OCI-LY3 (cell line): ENCODE measurements around the gene WBP2.

Source experiments
- H2AFZ ChIP-seq: fragments of 200-600, 300-600 bp; shearing (Covaris generic); 2 replicates; pipeline ENCODE4 v1.6.0; 2014; ENCODE audit warnings: antibody characterized with exemption, low read depth, low read length
- H3K27ac ChIP-seq: fragments of 200-600, 300-600 bp; sonication (generic); 2 replicates; pipeline ENCODE4 v1.5.1; 2014; ENCODE audit warnings: mild to moderate bottlenecking, low read length, moderate library complexity, mixed read lengths
- H3K27me3 ChIP-seq: fragments of 200-600, 300-600 bp; sonication (generic); 2 replicates; pipeline ENCODE4 v1.6.1; 2014; ENCODE audit warnings: low read depth, low read length, mixed read lengths
- H3K36me3 ChIP-seq: fragments of 200-600, 300-600 bp; sonication (generic); replicated peaks from 2 replicates; pipeline ENCODE3; 2014; ENCODE audit warnings: low read depth, low read length, mixed read lengths
- H3K4me1 ChIP-seq: fragments of 300-600, 200-600 bp; sonication (generic); 2 replicates; pipeline ENCODE4 v1.6.1; 2014; ENCODE audit warnings: low read length, mixed read lengths
- H3K4me2 ChIP-seq: fragments of 200-600, 300-600 bp; sonication (generic); 2 replicates; pipeline ENCODE4 v1.6.1; 2014; ENCODE audit warnings: low read length, mixed read lengths
- H3K4me3 ChIP-seq: fragments of 300-600, 200-600 bp; sonication (generic); 2 replicates; pipeline ENCODE4 v1.5.1; 2014; ENCODE audit warnings: antibody characterized with exemption, mild to moderate bottlenecking, low read length, moderate library complexity
- H3K79me2 ChIP-seq: fragments of 300-600, 200-600 bp; shearing (Covaris generic); 2 replicates; pipeline ENCODE4 v1.6.1; 2014; ENCODE audit warnings: mild to moderate bottlenecking, low read length, mixed read lengths
- H3K9ac ChIP-seq: fragments of 300-600, 200-600 bp; shearing (Covaris generic); 2 replicates; pipeline ENCODE4 v1.6.0; 2014; ENCODE audit warnings: mild to moderate bottlenecking, low read length, moderate library complexity
- H3K9me3 ChIP-seq: fragments of 200-600, 300-600 bp; shearing (Covaris generic); 2 replicates; pipeline ENCODE4 v1.6.1; 2014; ENCODE audit warnings: low read length, mixed read lengths; ENCODE audit not compliant: insufficient read depth
- H4K20me1 ChIP-seq: fragments of 200-600, 300-600 bp; sonication (generic); 2 replicates; pipeline ENCODE4 v1.6.1; 2016; ENCODE audit warnings: low read length, mixed read lengths; ENCODE audit not compliant: insufficient read depth
- EZH2phosphoT487 ChIP-seq: fragments of 200-600 bp; shearing (Covaris generic); IDR thresholded peaks from 2 replicates; pipeline ENCODE4 v1.6.1; 2018; ENCODE audit warnings: antibody characterized with exemption, mixed run types, low read depth
- TF ChIP-seq, protein P1 (sequence below): fragments of 200-600, 300-600 bp; sonication (generic); IDR thresholded peaks from 2 replicates; pipeline ENCODE4 v1.5.1; 2014; ENCODE audit warnings: antibody characterized with exemption, low read length, low read depth

The WBP2 gene

DNA sequence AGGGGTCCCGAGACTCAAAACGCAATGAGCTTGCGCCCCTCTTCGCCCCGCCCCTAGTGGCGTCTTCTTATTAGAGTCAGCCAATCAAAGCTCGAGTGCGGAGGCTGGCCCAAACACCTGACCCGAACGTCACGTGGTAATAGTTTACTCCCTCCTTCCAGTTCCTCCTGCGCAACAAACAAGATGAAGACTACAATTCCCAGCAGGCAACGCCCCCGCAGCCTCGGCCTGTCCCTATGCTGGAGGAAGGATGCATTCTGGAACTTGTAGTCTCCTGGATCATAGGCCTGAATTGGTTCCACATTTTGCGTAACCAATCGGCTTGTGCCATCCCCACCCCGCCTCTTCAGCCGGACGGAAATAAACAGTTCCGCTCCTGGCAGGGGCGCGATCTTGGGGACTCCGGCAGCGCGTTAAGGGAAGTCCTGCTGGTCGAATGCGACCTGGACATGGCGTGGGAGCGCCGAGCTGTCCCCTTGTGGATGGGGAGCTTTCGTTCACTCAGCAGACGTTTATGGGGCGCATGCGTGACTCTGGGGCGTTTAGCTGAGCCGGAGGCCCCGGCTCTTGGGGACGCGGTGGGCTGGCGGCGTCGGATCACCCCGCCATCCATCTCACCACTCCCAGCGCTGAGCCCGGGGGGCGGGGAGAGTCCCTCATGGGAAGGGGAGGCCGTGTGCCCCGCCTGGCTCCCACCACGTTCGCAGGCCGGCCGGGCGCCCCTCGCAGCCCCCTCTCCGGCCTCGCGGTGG is at the start of gene WBP2:
WBP2 (minus strand) TSS at position 26 of the 752 bp plus-strand sequence. CDS start 38 bp downstream, outside the sequence.
- H3K36me3 ChIP-seq = peaks cover 11% of the 10 kb centered on the region
- H3K79me2 ChIP-seq = peaks cover 22% of the 10 kb centered on the region
- peak within 1 kb of the TSS; percentile 60 for H3K27ac ChIP-seq
- peaks cover 25% of the 10 kb centered on the region for H3K4me1 ChIP-seq
- TF ChIP-seq, protein P1, sequence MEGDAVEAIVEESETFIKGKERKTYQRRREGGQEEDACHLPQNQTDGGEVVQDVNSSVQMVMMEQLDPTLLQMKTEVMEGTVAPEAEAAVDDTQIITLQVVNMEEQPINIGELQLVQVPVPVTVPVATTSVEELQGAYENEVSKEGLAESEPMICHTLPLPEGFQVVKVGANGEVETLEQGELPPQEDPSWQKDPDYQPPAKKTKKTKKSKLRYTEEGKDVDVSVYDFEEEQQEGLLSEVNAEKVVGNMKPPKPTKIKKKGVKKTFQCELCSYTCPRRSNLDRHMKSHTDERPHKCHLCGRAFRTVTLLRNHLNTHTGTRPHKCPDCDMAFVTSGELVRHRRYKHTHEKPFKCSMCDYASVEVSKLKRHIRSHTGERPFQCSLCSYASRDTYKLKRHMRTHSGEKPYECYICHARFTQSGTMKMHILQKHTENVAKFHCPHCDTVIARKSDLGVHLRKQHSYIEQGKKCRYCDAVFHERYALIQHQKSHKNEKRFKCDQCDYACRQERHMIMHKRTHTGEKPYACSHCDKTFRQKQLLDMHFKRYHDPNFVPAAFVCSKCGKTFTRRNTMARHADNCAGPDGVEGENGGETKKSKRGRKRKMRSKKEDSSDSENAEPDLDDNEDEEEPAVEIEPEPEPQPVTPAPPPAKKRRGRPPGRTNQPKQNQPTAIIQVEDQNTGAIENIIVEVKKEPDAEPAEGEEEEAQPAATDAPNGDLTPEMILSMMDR = no peak; the same call in 1 of the 2 replicates
- no peak for TF ChIP-seq EZH2phosphoT487
- peak within 1 kb of the TSS; percentile 94 for H3K4me3 ChIP-seq
- peaks cover 3% of the 10 kb centered on the region; the same call in 1 of the 2 replicates for H4K20me1 ChIP-seq
- H3K9ac ChIP-seq = peak within 1 kb of the TSS; percentile 81
- H3K27me3 ChIP-seq = no peaks in the 10 kb centered on the region
- H2AFZ ChIP-seq = no peak within 1 kb of the TSS; the same call in 1 of the 2 replicates
- H3K9me3 ChIP-seq = no peaks in the 10 kb centered on the region
- peak within 1 kb of the TSS; percentile 98 for H3K4me2 ChIP-seq

DNA sequence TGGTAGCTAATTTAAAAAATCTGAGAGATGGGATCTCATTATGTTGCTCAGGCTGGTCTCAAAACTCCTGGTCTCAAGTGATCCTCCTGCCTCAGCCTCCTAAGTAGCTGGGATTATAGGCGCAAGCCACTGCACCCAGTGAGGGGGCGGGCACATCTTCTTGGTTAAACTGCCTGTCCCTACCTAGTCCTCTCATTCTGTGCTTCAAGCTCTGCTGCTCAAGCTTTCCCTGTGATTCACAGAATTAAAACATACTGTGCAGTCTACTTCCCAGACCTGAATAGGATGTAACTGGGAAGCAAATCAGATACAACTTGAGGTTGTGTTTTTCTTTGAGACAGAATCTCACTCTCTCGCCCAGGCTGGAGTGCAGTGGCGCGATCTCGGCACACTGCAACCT is 47.3 kb upstream of the WBP2 start:
- Histone ChIP-seq H3K4me1 (peaks cover 17% of the 10 kb centered on the region), H3K79me2 (peaks cover 17% of the 10 kb centered on the region), H3K27me3 (no peaks in the 10 kb centered on the region), H2AFZ (no peak overlapping the region), H3K9me3 (no peaks in the 10 kb centered on the region), H3K36me3 (peaks cover 9% of the 10 kb centered on the region), H3K4me3 (no peak overlapping the region), H4K20me1 (no peaks in the 10 kb centered on the region), H3K27ac (no peak overlapping the region), H3K9ac (no peak overlapping the region), H3K4me2 (no peak overlapping the region)
- TF ChIP-seq, protein P1 = no peak
- TF ChIP-seq EZH2phosphoT487 = no peak

DNA sequence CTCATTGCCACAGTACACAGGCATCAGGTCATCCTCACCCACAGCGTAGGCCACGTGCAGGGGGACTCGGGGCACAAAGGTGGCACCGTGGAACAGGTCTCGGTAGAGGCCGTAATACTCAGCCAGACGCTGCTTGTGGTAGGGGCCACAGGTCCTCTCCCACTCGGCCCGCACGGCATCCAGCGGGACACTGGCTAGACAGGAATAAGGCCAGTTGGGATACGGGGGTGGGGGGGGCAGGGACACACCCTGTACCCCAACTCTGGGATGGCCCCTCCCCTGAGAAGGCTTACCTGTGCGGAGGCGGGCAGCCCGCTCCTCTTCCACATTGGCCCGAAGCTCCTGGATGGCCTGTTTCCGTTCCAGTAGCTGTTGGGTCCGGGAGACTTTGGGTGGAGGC is 46.6 kb upstream of the WBP2 start:
- peaks cover 9% of the 10 kb centered on the region for H3K36me3 ChIP-seq

More for the DNA sequence above, 46.6 kb upstream of the WBP2 start:
- H3K79me2 ChIP-seq = peaks cover 17% of the 10 kb centered on the region
- H3K4me2 ChIP-seq = no peak overlapping the region
- no peaks in the 10 kb centered on the region for H3K27me3 ChIP-seq
- H3K4me3 ChIP-seq = no peak overlapping the region
- H3K27ac ChIP-seq = no peak overlapping the region
- H3K9ac ChIP-seq = no peak overlapping the region
- H4K20me1 ChIP-seq = no peaks in the 10 kb centered on the region
- H3K9me3 ChIP-seq = no peaks in the 10 kb centered on the region
- TF ChIP-seq, protein P1 = no peak
- TF ChIP-seq EZH2phosphoT487 = no peak
- H3K4me1 ChIP-seq = peaks cover 21% of the 10 kb centered on the region
- H2AFZ ChIP-seq = no peak overlapping the region
